ENCODE measurements around the gene ERAL1. TPM values are rescaled to one million over a fixed set of nuclear protein-coding genes. Genes with fewer than 3 reads are reported as not detected.

ERAL1 gene
- total and polyA plus RNA-seq, 4 donors = 16.7 to 21.5 (median 18.6) TPM

DNA sequence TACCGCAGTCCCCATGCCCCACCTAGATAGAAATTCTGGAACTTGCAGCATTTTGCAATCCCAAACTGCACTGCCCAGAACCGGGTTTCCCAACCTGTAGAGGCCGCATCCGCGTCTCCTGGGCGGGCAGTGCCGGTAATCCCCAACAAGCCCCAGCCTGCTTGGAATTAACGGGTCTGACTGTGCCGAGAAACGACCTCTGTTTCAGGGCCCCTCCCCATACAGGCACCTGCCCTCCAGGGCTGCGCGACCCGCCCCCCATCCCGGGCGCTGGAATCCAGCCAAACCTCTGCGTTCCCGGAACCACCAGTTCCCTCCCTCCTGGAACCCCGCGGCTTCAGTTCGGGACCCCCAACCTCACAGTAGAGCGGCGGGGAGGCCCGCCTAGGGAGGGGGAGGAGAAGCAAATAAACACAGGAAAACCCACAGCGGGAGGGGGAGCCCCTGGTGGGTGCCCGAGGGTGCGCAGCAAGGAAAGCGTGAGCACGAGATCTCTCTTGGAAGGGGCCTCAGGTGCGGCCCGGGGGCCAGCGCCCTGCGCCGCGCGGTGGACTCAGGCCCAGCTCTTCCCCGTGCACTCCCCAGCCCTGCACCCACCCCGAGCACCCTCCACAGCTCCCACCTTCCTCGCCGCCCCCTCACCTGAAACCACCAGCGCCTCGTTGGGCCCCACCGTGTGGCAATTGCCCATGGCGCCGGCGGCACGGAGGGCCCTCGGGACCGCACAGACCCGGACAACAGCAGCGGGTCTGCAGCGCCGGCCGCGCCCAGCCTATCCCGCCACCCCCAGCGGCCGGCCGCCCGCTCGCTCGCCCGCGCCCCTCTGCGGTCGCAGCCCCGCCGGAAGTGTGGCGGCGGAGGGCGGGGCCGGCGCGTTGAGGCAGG is 42.3 kb downstream of the ERAL1 start, which contains the start of gene FLOT2:
Gene FLOT2 (minus strand): TSS at position 850 of the 885 bp plus-strand sequence. CDS start 159 bp downstream, at position 691.
- Histone ChIP-seq H3K27ac (ENCODE audit: low read depth in 1 of 2, low read length in 2 of 2) (peak within 1 kb of the TSS; percentile 36 to 90), H3K36me3 (ENCODE audit: control insufficient read depth in 1 of 2, insufficient read depth in 2 of 2, low read length in 1 of 2) (no peaks in the 10 kb centered on the region), H3K9me3 (ENCODE audit: control insufficient read depth, low read length) (no peaks in the 10 kb centered on the region), H3K4me1 (ENCODE audit: control insufficient read depth in 1 of 2, insufficient read depth in 2 of 2, low read length in 2 of 2) (peaks cover 0 to 5% of the 10 kb centered on the region in 2 donors), H3K4me3 (ENCODE audit: low read length in 2 of 2) (peak within 1 kb of the TSS; percentile 80 to 96), H3K27me3 (ENCODE audit: control insufficient read depth in 1 of 2, insufficient read depth in 2 of 2, low read length in 1 of 2) (no peaks in the 10 kb centered on the region)
- ATAC-seq (ENCODE audit: low FRiP score) (peak; percentile 80), DNase-seq (peak; percentile 81 to 89)
- intact Hi-C loops (cut with DNase I) = loop anchor here in 1 of 2 donors (5.0 kb wide), 1 partner anchor 55 kb away; the partner anchor contains the start of gene PHF12
- 0% methylated on average over 44 to 73 of the region's 73 CpGs for WGBS, 2 donors

- H3K27ac ChIP-seq (ENCODE audit: low read depth in 1 of 2, low read length in 2 of 2) = peak overlapping the region; percentile 19 to 90
- no peaks in the 10 kb centered on the region for H3K9me3 ChIP-seq (ENCODE audit: control insufficient read depth, low read length)
- H3K36me3 ChIP-seq (ENCODE audit: control insufficient read depth in 1 of 2, insufficient read depth in 2 of 2, low read length in 1 of 2) = no peaks in the 10 kb centered on the region
- no peak for ATAC-seq (ENCODE audit: low FRiP score)
- no peaks in the 10 kb centered on the region for H3K27me3 ChIP-seq (ENCODE audit: control insufficient read depth in 1 of 2, insufficient read depth in 2 of 2, low read length in 1 of 2)
- peaks cover 0 to 2% of the 10 kb centered on the region in 2 donors for H3K4me1 ChIP-seq (ENCODE audit: control insufficient read depth in 1 of 2, insufficient read depth in 2 of 2, low read length in 2 of 2)
- peak in 1 of 2 donors; percentile 61 for DNase-seq
- intact Hi-C loops (cut with DNase I) = loop anchor here in 1 of 2 donors (5.0 kb wide), 1 partner anchor 54 kb away; the partner anchor contains the start of gene PHF12
- H3K4me3 ChIP-seq (ENCODE audit: low read length in 2 of 2) = peak overlapping the region; percentile 80 to 96
- WGBS, 2 donors = 23 to 25% methylated on average over 23 of the region's 23 CpGs
Measured at GRCh38 chr17:28897769-28898526, 43.1 kb downstream of the ERAL1 start.

DNA sequence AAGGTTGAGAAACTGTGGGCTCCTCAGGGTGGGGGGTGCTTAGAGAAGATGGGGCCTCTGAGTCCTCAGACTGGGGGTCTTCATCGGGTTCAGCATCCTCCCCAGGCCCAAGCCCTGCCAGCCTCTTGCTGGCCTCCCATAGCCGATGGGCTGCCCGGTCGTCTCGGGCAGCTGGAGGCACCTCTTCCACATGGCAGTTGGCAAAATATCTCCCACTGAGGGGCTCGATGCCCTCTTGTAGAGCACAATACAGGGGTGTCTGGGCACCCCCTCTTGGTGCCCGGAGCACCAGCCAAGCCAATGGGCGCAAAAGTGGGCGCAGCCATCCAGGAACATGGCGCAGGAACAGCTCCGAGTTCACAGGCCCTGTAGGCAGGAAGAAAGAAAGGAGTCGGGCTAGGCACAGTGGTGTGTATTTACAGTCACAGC is 43.7 kb downstream of the ERAL1 start:
- ATAC-seq (ENCODE audit: low FRiP score) (no peak), DNase-seq (no peak)
- 89 to 92% methylated on average over 12 of the region's 12 CpGs for WGBS, 2 donors
- no peaks in the 10 kb centered on the region for H3K36me3 ChIP-seq (ENCODE audit: control insufficient read depth in 1 of 2, insufficient read depth in 2 of 2, low read length in 1 of 2)
- H3K27ac ChIP-seq (ENCODE audit: low read depth in 1 of 2, low read length in 2 of 2) = peak overlapping the region in 1 of 2 donors; percentile 4
- H3K27me3 ChIP-seq (ENCODE audit: control insufficient read depth in 1 of 2, insufficient read depth in 2 of 2, low read length in 1 of 2) = no peaks in the 10 kb centered on the region
- intact Hi-C loops (cut with DNase I) = loop anchor here in 1 of 2 donors (5.0 kb wide), 1 partner anchor 54 kb away; the partner anchor contains the start of gene PHF12
- H3K9me3 ChIP-seq (ENCODE audit: control insufficient read depth, low read length) = no peaks in the 10 kb centered on the region
- no peaks in the 10 kb centered on the region for H3K4me1 ChIP-seq (ENCODE audit: control insufficient read depth in 1 of 2, insufficient read depth in 2 of 2, low read length in 2 of 2)
- H3K4me3 ChIP-seq (ENCODE audit: low read length in 2 of 2) = no peak overlapping the region

DNA sequence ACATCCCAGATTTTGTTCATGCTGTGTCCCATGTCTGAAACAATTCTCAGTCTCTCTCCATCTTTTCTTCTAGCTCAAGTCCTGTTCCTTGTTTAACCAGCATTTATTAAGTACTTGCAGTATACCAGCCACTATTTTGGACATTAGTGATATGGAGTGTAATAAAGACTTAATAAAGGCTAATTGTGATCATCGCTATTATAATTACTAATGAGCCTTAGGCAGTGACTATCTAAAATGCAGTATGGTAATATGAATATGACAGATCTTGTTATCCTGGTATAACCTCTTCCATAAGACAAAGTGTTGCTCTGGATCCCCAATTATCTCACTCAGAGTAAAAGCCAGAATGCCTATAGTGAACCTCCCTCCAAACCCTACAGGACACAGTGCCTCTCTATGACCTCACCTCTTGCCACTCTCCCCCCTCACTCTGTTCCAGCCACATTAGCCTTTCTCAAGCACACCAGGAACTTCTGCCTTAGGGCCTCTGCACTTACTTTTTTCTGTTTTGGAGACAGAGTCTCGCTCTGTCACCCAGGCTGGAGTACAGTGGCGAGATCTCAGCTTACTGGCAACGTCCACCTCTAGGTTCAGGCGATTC is 44.5 kb downstream of the ERAL1 start:
- intact Hi-C loops (cut with DNase I) = loop anchor here in 1 of 2 donors (5.0 kb wide), 1 partner anchor 53 kb away; the partner anchor contains the start of gene PHF12
- H3K9me3 ChIP-seq (ENCODE audit: control insufficient read depth, low read length) = no peaks in the 10 kb centered on the region
- no peaks in the 10 kb centered on the region for H3K36me3 ChIP-seq (ENCODE audit: control insufficient read depth in 1 of 2, insufficient read depth in 2 of 2, low read length in 1 of 2)
- H3K27me3 ChIP-seq (ENCODE audit: control insufficient read depth in 1 of 2, insufficient read depth in 2 of 2, low read length in 1 of 2) = no peaks in the 10 kb centered on the region
- no peak overlapping the region for H3K27ac ChIP-seq (ENCODE audit: low read depth in 1 of 2, low read length in 2 of 2)
- H3K4me3 ChIP-seq (ENCODE audit: low read length in 2 of 2) = no peak overlapping the region
- WGBS, 2 donors = 95 to 96% methylated on average over 5 of the region's 5 CpGs
- ATAC-seq (ENCODE audit: low FRiP score) = no peak
- no peak for DNase-seq
- H3K4me1 ChIP-seq (ENCODE audit: control insufficient read depth in 1 of 2, insufficient read depth in 2 of 2, low read length in 2 of 2) = no peaks in the 10 kb centered on the region

DNA sequence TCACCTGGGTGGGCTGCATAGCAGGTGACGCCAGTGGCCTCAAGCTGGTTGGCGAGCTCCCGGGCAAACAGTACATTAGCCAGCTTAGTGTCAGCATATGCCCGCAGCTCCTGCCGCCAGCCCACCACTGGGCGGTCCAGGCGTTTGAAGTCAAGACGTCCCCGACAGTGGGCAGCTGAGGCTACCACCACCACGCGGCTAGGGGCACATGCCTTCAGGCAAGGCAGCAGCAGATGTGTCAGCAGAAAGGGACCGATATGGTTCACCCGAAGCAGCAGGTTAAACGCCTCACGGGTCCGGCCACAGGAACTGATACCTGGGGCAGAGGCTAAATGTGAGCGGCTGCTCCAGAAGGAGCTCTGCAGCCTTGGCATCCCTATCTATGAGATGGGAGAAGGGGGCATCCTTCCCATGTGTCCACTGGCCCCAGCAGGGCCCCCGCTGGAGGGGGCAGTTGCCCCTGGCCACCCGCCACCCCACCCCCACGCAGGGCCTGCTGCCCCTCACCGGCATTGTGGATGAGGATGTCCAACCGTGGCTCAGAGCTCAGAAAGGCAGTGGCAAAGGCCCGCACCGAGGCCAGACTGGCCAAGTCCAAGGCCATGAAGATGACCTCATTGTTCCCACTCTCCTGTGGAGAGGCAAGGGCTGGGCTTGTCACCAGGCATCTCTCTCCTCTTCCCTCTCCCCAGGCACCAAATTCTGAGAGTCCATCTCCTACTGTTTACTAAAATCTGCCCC is 46.3 kb downstream of the ERAL1 start:
- DNase-seq (no peak), ATAC-seq (ENCODE audit: low FRiP score) (no peak)
- no peaks in the 10 kb centered on the region for H3K27me3 ChIP-seq (ENCODE audit: control insufficient read depth in 1 of 2, insufficient read depth in 2 of 2, low read length in 1 of 2)
- H3K4me1 ChIP-seq (ENCODE audit: control insufficient read depth in 1 of 2, insufficient read depth in 2 of 2, low read length in 2 of 2) = no peaks in the 10 kb centered on the region
- H3K9me3 ChIP-seq (ENCODE audit: control insufficient read depth, low read length) = no peaks in the 10 kb centered on the region
- WGBS, 2 donors = 94 to 96% methylated on average over 24 of the region's 24 CpGs
- H3K27ac ChIP-seq (ENCODE audit: low read depth in 1 of 2, low read length in 2 of 2) = no peak overlapping the region
- H3K36me3 ChIP-seq (ENCODE audit: control insufficient read depth in 1 of 2, insufficient read depth in 2 of 2, low read length in 1 of 2) = peaks cover 0 to 1% of the 10 kb centered on the region in 2 donors
- H3K4me3 ChIP-seq (ENCODE audit: low read length in 2 of 2) = no peak overlapping the region
- intact Hi-C loops (cut with DNase I) = loop anchor here (5.0 kb wide), 2 partner anchors 44 to 46 kb away; partner anchors contain the start of gene ERAL1 (in 1 of the 2)

GRCh38 chr17:28901866-28902818 is 47.3 kb downstream of the ERAL1 start:
- peak overlapping the region; percentile 38 to 55 for H3K4me3 ChIP-seq (ENCODE audit: low read length in 2 of 2)
- peaks cover 0 to 1% of the 10 kb centered on the region in 2 donors for H3K36me3 ChIP-seq (ENCODE audit: control insufficient read depth in 1 of 2, insufficient read depth in 2 of 2, low read length in 1 of 2)
- no peaks in the 10 kb centered on the region for H3K9me3 ChIP-seq (ENCODE audit: control insufficient read depth, low read length)
- DNase-seq (peak in 1 of 2 donors; percentile 80), ATAC-seq (ENCODE audit: low FRiP score) (peak; percentile 49)
- WGBS, 2 donors = 5 to 7% methylated on average over 58 to 62 of the region's 62 CpGs
- H3K4me1 ChIP-seq (ENCODE audit: control insufficient read depth in 1 of 2, insufficient read depth in 2 of 2, low read length in 2 of 2) = no peaks in the 10 kb centered on the region
- intact Hi-C loops (cut with DNase I) = loop anchor here (2.0 to 5.0 kb wide), 3 partner anchors 45 to 89 kb away; partner anchors contain the start of gene ERAL1 (in 1 of the 2)
- H3K27me3 ChIP-seq (ENCODE audit: control insufficient read depth in 1 of 2, insufficient read depth in 2 of 2, low read length in 1 of 2) = no peaks in the 10 kb centered on the region
- H3K27ac ChIP-seq (ENCODE audit: low read depth in 1 of 2, low read length in 2 of 2) = peak overlapping the region in 1 of 2 donors; percentile 25

Measured in aorta (tissue), 5 donors.